CD8-positive, alpha-beta memory T cell (primary cell): Measurements from ENCODE around the gene SEPTIN5. TPM values are rescaled to one million over a fixed set of nuclear protein-coding genes. Genes with fewer than 3 reads are reported as not detected.
A peak's percentile ranks its signal among the peaks of the same experiment; 100 is the strongest.
"Not testable (repeated sequence)": the region's sequence is repeated elsewhere in the genome, so short reads cannot be mapped to it uniquely, and the experiment has no call there.

Experiments used
- CTCF ChIA-PET: fragments of 350-600 bp; sonication (Branson Sonifier 250); formaldehyde crosslinking; loops from one replicate; lab custom pipeline; 2021; ENCODE audit warnings: antibody characterized with exemption; lab: Charles Lee
- POLR2A ChIA-PET: fragments of 350-600 bp; sonication (Branson Sonifier 250); formaldehyde crosslinking; loops from one replicate; lab custom pipeline; 2021; ENCODE audit warnings: antibody characterized with exemption; lab: Charles Lee
- DNase-seq, 5 donors: peaks; one replicate each; pipeline versions ENCODE4 v3.0.0 to v3.0.0-alpha.2; 2020 to 2022; ENCODE audit warnings: mixed read lengths in 1 of 5
- H3K27ac ChIP-seq: one replicate; pipeline ENCODE4 v1.7.0; 2013; ENCODE audit warnings: low read depth, mild to moderate bottlenecking, low read length, moderate library complexity
- H3K27me3 ChIP-seq: 2 replicates; pipeline ENCODE4 v1.7.0; 2013; ENCODE audit warnings: low read length, mild to moderate bottlenecking; ENCODE audit not compliant: insufficient read depth, poor library complexity, severe bottlenecking
- H3K36me3 ChIP-seq: 2 replicates; pipeline ENCODE4 v1.7.0; 2013; ENCODE audit warnings: mild to moderate bottlenecking, low read length, moderate library complexity; ENCODE audit not compliant: insufficient read depth
- H3K4me1 ChIP-seq: 2 replicates; pipeline ENCODE4 v1.7.0; 2013; ENCODE audit warnings: mild to moderate bottlenecking, low read length, moderate library complexity; ENCODE audit not compliant: insufficient read depth
- H3K4me3 ChIP-seq: 2 replicates; pipeline ENCODE4 v1.7.0; 2013; ENCODE audit warnings: mild to moderate bottlenecking, low read length
- H3K9me3 ChIP-seq: 2 replicates; pipeline ENCODE4 v1.7.0; 2013; ENCODE audit warnings: mild to moderate bottlenecking, low read length
- H3K27ac Mint-ChIP-seq, 8 donors: one replicate each; pipeline ENCODE4 v1.8.0; 2020 to 2021; ENCODE audit warnings: mixed read lengths in 8 of 8, mild to moderate bottlenecking in 6 of 8, inconsistent platforms in 3 of 8, moderate library complexity in 3 of 8
- H3K27me3 Mint-ChIP-seq, 2 donors: one replicate each; pipeline ENCODE4 v1.8.0; 2020 to 2021; ENCODE audit warnings: mixed read lengths in 2 of 2, mild to moderate bottlenecking in 1 of 2, moderate library complexity in 1 of 2
- H3K36me3 Mint-ChIP-seq, 3 donors: one replicate each; pipeline ENCODE4 v1.8.0; 2020 to 2021; ENCODE audit warnings: mixed read lengths in 3 of 3, inconsistent platforms in 1 of 3, mild to moderate bottlenecking in 1 of 3
- H3K4me1 Mint-ChIP-seq, 3 donors: one replicate each; pipeline ENCODE4 v1.8.0; 2020 to 2021; ENCODE audit warnings: mixed read lengths in 3 of 3, inconsistent platforms in 1 of 3, mild to moderate bottlenecking in 1 of 3
- H3K4me3 Mint-ChIP-seq, 7 donors: one replicate each; pipeline ENCODE4 v1.8.0; 2020 to 2021; ENCODE audit warnings: mixed read lengths in 7 of 7, mild to moderate bottlenecking in 6 of 7, moderate library complexity in 4 of 7, inconsistent platforms in 2 of 7
- H3K9me3 Mint-ChIP-seq, 5 donors: one replicate each; pipeline ENCODE4 v1.8.0; 2020 to 2022; ENCODE audit warnings: mixed read lengths in 5 of 5, mild to moderate bottlenecking in 3 of 5, moderate library complexity in 2 of 5, inconsistent platforms in 1 of 5
- polyA plus RNA-seq: library from polyadenylated mRNA; unstranded; fragments of 300-500 nt; fragmentation: Illumina TruSeq; gene quantifications from one replicate; pipeline ENCODE4 v1.2.3, GENCODE V29; 2021
- total RNA-seq, 2 experiments: library from RNA; stranded (reverse); gene quantifications; one replicate each; pipeline ENCODE4 v1.2.3, GENCODE V29; 2021

SEPTIN5 gene
- total and polyA plus RNA-seq, 3 experiments from 2014 or later: 0.20 to 0.38 TPM; not detected in 1

- Mint-ChIP-seq H3K27me3 (peaks cover 8 to 25% of the 10 kb centered on the region in 2 donors), H3K4me1 (no peaks in the 10 kb centered on the region), H3K4me3 (no peak overlapping the region), H3K36me3 (no peaks in the 10 kb centered on the region), H3K27ac (no peak overlapping the region), H3K9me3 (no peaks in the 10 kb centered on the region)
- POLR2A ChIA-PET: interaction anchor here (0.7 kb wide), 1 partner anchor 603 kb away, joined by 5 read pairs; no protein-coding TSS in a partner anchor
- no peak for DNase-seq
- Histone ChIP-seq H3K4me3 (no peak overlapping the region), H3K27ac (no peak overlapping the region), H3K4me1 (no peaks in the 10 kb centered on the region), H3K27me3 (no peaks in the 10 kb centered on the region), H3K9me3 (no peaks in the 10 kb centered on the region), H3K36me3 (no peaks in the 10 kb centered on the region)
- CTCF ChIA-PET: no interaction called here
Measured at GRCh38 chr22:19696504-19697276, 17.6 kb upstream of the SEPTIN5 start.

GRCh38 chr22:19697871-19698270 is 16.4 kb upstream of the SEPTIN5 start:
- H3K4me3 Mint-ChIP-seq, H3K36me3 ChIP-seq, H3K9me3 ChIP-seq, CTCF ChIA-PET, H3K27me3 ChIP-seq, H3K4me1 ChIP-seq, H3K27ac ChIP-seq, H3K9me3 Mint-ChIP-seq, H3K36me3 Mint-ChIP-seq, H3K4me1 Mint-ChIP-seq, POLR2A ChIA-PET, DNase-seq, H3K4me3 ChIP-seq: not testable (repeated sequence)
- H3K27ac Mint-ChIP-seq: peak overlapping the region in 1 of 8 donors; percentile 43
- peaks cover 8 to 25% of the 10 kb centered on the region in 2 donors for H3K27me3 Mint-ChIP-seq

GRCh38 chr22:19700790-19701419 is 13.4 kb upstream of the SEPTIN5 start:
- Mint-ChIP-seq H3K27me3 (peaks cover 8 to 22% of the 10 kb centered on the region in 2 donors), H3K36me3 (no peaks in the 10 kb centered on the region), H3K9me3 (no peaks in the 10 kb centered on the region), H3K27ac (no peak overlapping the region), H3K4me3 (no peak overlapping the region), H3K4me1 (no peaks in the 10 kb centered on the region)
- Histone ChIP-seq H3K4me1 (no peaks in the 10 kb centered on the region), H3K27me3 (peaks cover 9% of the 10 kb centered on the region), H3K27ac (no peak overlapping the region), H3K36me3 (no peaks in the 10 kb centered on the region), H3K9me3 (no peaks in the 10 kb centered on the region), H3K4me3 (no peak overlapping the region)
- POLR2A ChIA-PET: no interaction called here
- no peak for DNase-seq
- CTCF ChIA-PET: no interaction called here

- no peak overlapping the region for H3K27ac ChIP-seq
- H3K4me3 ChIP-seq: no peak overlapping the region
- Mint-ChIP-seq H3K9me3 (no peaks in the 10 kb centered on the region), H3K4me3 (no peak overlapping the region), H3K4me1 (no peaks in the 10 kb centered on the region), H3K36me3 (no peaks in the 10 kb centered on the region), H3K27ac (no peak overlapping the region), H3K27me3 (peaks cover 6 to 19% of the 10 kb centered on the region in 2 donors)
- ChIA-PET POLR2A (no interaction called here), CTCF (no interaction called here)
- peaks cover 9% of the 10 kb centered on the region for H3K27me3 ChIP-seq
- no peak for DNase-seq
- H3K4me1 ChIP-seq: no peaks in the 10 kb centered on the region
- no peaks in the 10 kb centered on the region for H3K36me3 ChIP-seq
- no peaks in the 10 kb centered on the region for H3K9me3 ChIP-seq
Measured at GRCh38 chr22:19701420-19702145, 12.7 kb upstream of the SEPTIN5 start.

- ChIA-PET CTCF (no interaction called here), POLR2A (no interaction called here)
- Mint-ChIP-seq H3K4me1 (no peaks in the 10 kb centered on the region), H3K36me3 (no peaks in the 10 kb centered on the region), H3K27ac (no peak overlapping the region), H3K9me3 (no peaks in the 10 kb centered on the region), H3K27me3 (peaks cover 4 to 15% of the 10 kb centered on the region in 2 donors), H3K4me3 (no peak overlapping the region)
- Histone ChIP-seq H3K4me3 (no peak overlapping the region), H3K27me3 (peaks cover 13% of the 10 kb centered on the region), H3K36me3 (no peaks in the 10 kb centered on the region), H3K9me3 (no peaks in the 10 kb centered on the region), H3K4me1 (no peaks in the 10 kb centered on the region), H3K27ac (no peak overlapping the region)
- DNase-seq: no peak
Measured at GRCh38 chr22:19703869-19704268, 10.4 kb upstream of the SEPTIN5 start.

GRCh38 chr22:19704355-19705015 is 9.8 kb upstream of the SEPTIN5 start:
- H3K9me3 Mint-ChIP-seq: no peaks in the 10 kb centered on the region
- Histone ChIP-seq H3K4me3 (no peak overlapping the region), H3K36me3 (no peaks in the 10 kb centered on the region), H3K9me3 (no peaks in the 10 kb centered on the region), H3K27ac (no peak overlapping the region), H3K27me3 (peaks cover 13% of the 10 kb centered on the region), H3K4me1 (no peaks in the 10 kb centered on the region)
- H3K27ac Mint-ChIP-seq: no peak overlapping the region
- ChIA-PET POLR2A (no interaction called here), CTCF (no interaction called here)
- no peak for DNase-seq
- peaks cover 5 to 13% of the 10 kb centered on the region in 2 donors for H3K27me3 Mint-ChIP-seq
- H3K36me3 Mint-ChIP-seq: no peaks in the 10 kb centered on the region
- no peak overlapping the region for H3K4me3 Mint-ChIP-seq
- no peaks in the 10 kb centered on the region for H3K4me1 Mint-ChIP-seq

- peaks cover 13% of the 10 kb centered on the region for H3K27me3 ChIP-seq
- Mint-ChIP-seq H3K27me3 (peaks cover 4 to 9% of the 10 kb centered on the region in 2 donors), H3K9me3 (no peaks in the 10 kb centered on the region), H3K27ac (no peak overlapping the region), H3K4me3 (no peak overlapping the region), H3K4me1 (no peaks in the 10 kb centered on the region), H3K36me3 (no peaks in the 10 kb centered on the region)
- POLR2A ChIA-PET: no interaction called here
- no peak for DNase-seq
- no peak overlapping the region for H3K4me3 ChIP-seq
- no peaks in the 10 kb centered on the region for H3K36me3 ChIP-seq
- no peaks in the 10 kb centered on the region for H3K4me1 ChIP-seq
- CTCF ChIA-PET: no interaction called here
- H3K9me3 ChIP-seq: no peaks in the 10 kb centered on the region
- no peak overlapping the region for H3K27ac ChIP-seq
Measured at GRCh38 chr22:19705181-19705934, 8.9 kb upstream of the SEPTIN5 start.
